ENCODE results near the gene HPS4. TPM values are rescaled to one million over a fixed set of nuclear protein-coding genes. Genes with fewer than 3 reads are reported as not detected.

The HPS4 gene
- total and polyA plus RNA-seq, 3 experiments from 2014 or later: 18.9 to 36.8 (median 36.7) TPM

DNA sequence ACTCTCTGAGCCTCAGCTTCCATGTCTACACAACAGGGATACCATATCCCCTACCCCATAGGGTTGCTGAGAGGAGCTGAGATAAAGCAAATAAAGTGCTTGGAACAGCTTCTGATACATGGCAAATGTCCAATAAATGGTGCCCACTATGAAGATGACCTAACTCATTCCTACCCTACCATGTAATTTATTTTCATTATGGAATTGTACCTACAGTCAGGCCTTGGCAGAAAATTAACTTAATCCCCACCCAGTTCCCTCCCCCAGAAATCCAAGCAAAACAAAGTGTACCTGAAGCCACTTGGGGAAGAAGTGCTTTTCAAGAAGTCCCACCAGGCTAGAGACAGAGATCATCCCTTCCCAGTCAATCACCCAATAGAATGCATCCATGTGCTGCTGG, 10.9 kb upstream of the HPS4 start:
- POLR2A ChIA-PET: interaction anchor here (2.0 kb wide), 1 partner anchor 10 kb away, joined by 13 read pairs; the partner anchor contains the start of genes HPS4 and SRRD
- H3K27me3 ChIP-seq (ENCODE audit: insufficient read depth, low read length, poor library complexity, severe bottlenecking): no peaks in the 10 kb centered on the region
- Mint-ChIP-seq H3K27ac (peak overlapping the region in 3 of 8 donors; percentile 22 to 66 (median 52)), H3K36me3 (peaks cover 9 to 91% (median 21%) of the 10 kb centered on the region in 3 donors), H3K9me3 (no peaks in the 10 kb centered on the region), H3K27me3 (no peaks in the 10 kb centered on the region), H3K4me3 (no peak overlapping the region), H3K4me1 (peaks cover 0 to 6% (median 4%) of the 10 kb centered on the region in 3 donors)
- no peak for DNase-seq
- no peaks in the 10 kb centered on the region for H3K4me1 ChIP-seq (ENCODE audit: insufficient read depth, low read length)
- no peaks in the 10 kb centered on the region for H3K9me3 ChIP-seq (ENCODE audit: low read length)
- CTCF ChIA-PET: interaction anchor here (1.1 kb wide), 1 partner anchor 8 kb away, joined by 4 read pairs; no protein-coding TSS in a partner anchor
- no peak overlapping the region for H3K27ac ChIP-seq (ENCODE audit: low read depth, low read length)
- no peak overlapping the region for H3K4me3 ChIP-seq (ENCODE audit: low read length)
- H3K36me3 ChIP-seq (ENCODE audit: insufficient read depth, low read length): peaks cover 71% of the 10 kb centered on the region

DNA sequence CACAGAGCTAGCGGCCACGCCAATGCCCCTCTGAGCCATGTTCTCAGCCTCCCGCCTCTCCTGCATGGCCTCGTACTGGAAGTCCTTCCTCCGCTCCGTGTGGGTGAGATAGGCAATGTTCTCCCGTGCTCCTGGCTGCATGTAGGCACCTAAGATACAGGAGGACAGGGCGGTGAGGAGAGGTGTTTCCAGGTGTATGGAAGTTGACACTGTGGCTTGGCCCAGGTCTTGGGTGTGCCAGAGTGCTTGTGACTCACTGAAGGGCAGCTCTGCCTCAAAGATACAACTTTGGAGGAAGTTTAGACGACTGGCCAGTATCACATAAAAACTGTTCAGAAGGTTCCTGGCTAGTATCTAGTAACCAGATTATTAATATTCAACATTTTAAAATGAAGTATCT, 8.6 kb upstream of the HPS4 start:
- H3K36me3 ChIP-seq (ENCODE audit: insufficient read depth, low read length): peaks cover 75% of the 10 kb centered on the region
- no peak overlapping the region for H3K4me3 Mint-ChIP-seq
- no peak for DNase-seq
- H3K27ac ChIP-seq (ENCODE audit: low read depth, low read length): no peak overlapping the region
- no peaks in the 10 kb centered on the region for H3K27me3 Mint-ChIP-seq
- no peak overlapping the region for H3K4me3 ChIP-seq (ENCODE audit: low read length)
- H3K4me1 ChIP-seq (ENCODE audit: insufficient read depth, low read length): no peaks in the 10 kb centered on the region
- no peaks in the 10 kb centered on the region for H3K9me3 Mint-ChIP-seq
- no peaks in the 10 kb centered on the region for H3K27me3 ChIP-seq (ENCODE audit: insufficient read depth, low read length, poor library complexity, severe bottlenecking)
- H3K36me3 Mint-ChIP-seq: peaks cover 9 to 92% (median 22%) of the 10 kb centered on the region in 3 donors
- ChIA-PET CTCF (interaction anchor here (1.5 kb wide), 1 partner anchor 9 kb away, joined by 3 read pairs; the partner anchor contains the start of genes HPS4 and SRRD), POLR2A (interaction anchor here (0.6 to 0.7 kb wide), 2 partner anchors 8 to 35 kb away, joined by 3 to 6 read pairs; no protein-coding TSS in a partner anchor)
- H3K9me3 ChIP-seq (ENCODE audit: low read length): no peaks in the 10 kb centered on the region
- H3K4me1 Mint-ChIP-seq: peaks cover 0 to 3% (median 2%) of the 10 kb centered on the region in 3 donors
- peak overlapping the region in 1 of 8 donors; percentile 79 for H3K27ac Mint-ChIP-seq

DNA sequence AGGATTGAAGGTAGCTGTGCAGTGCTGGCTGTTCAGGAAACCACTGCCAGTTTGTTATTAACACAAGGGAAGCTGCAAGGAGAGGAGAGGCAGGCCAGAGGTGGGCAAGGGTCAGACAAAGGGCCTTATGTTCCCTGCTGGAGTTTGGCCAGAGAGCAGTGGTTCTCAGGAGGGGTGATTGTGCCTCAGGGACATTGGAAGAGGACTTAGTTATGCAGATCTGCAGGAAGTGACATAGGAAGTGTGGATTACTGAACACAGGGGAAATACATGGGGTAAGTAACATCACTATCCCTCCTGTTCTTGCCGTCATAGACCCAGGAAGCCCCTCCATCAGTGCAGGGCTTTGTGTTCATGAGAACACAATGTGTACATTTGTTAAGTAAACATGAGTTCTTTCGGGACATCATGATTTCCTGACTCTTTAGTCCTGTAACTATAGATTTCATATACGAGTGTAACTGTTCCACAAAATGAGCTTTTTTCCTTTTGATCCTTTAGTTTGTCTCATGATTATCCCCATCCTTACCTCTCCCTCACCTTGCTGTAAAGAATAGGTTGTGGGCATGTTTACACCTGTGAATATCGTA, 6.0 kb upstream of the HPS4 start:
- Mint-ChIP-seq H3K27me3 (no peaks in the 10 kb centered on the region), H3K27ac (peak overlapping the region in 5 of 8 donors; percentile 27 to 73 (median 66)), H3K4me1 (peaks cover 15 to 22% (median 20%) of the 10 kb centered on the region in 3 donors), H3K4me3 (no peak overlapping the region), H3K9me3 (no peaks in the 10 kb centered on the region), H3K36me3 (peaks cover 5 to 78% (median 15%) of the 10 kb centered on the region in 3 donors)
- Histone ChIP-seq H3K4me3 (ENCODE audit: low read length) (no peak overlapping the region), H3K36me3 (ENCODE audit: insufficient read depth, low read length) (peaks cover 54% of the 10 kb centered on the region), H3K4me1 (ENCODE audit: insufficient read depth, low read length) (peaks cover 6% of the 10 kb centered on the region), H3K27me3 (ENCODE audit: insufficient read depth, low read length, poor library complexity, severe bottlenecking) (no peaks in the 10 kb centered on the region), H3K27ac (ENCODE audit: low read depth, low read length) (no peak overlapping the region), H3K9me3 (ENCODE audit: low read length) (no peaks in the 10 kb centered on the region)
- no peak for DNase-seq
- ChIA-PET POLR2A (interaction anchor here (1.0 kb wide), 1 partner anchor 12 kb away, joined by 3 read pairs; no protein-coding TSS in a partner anchor), CTCF (no interaction called here)

DNA sequence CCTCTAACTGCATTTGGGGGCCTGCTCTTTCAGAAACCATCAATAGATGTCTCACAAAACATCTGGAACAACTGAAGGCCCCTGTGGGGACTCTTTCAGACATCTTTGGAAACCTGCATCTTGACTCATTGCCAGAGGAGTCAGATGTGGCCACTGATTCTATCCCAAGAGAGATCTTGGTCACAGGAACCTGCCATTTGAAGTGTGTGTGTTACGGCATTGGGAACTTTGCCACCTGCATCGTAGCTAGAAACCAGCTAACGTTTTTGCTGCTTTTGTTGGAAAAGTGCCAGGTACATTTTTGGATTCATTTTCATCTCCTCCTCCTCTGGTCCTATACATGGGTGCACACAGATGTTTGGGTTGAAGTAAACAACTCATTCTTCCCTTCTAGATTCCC, 4.4 kb upstream of the HPS4 start:
- H3K36me3 Mint-ChIP-seq: peaks cover 3 to 72% (median 13%) of the 10 kb centered on the region in 3 donors
- CTCF ChIA-PET: no interaction called here
- DNase-seq: no peak
- Histone ChIP-seq H3K9me3 (ENCODE audit: low read length) (no peaks in the 10 kb centered on the region), H3K27ac (ENCODE audit: low read depth, low read length) (no peak overlapping the region), H3K4me3 (ENCODE audit: low read length) (no peak overlapping the region), H3K4me1 (ENCODE audit: insufficient read depth, low read length) (peaks cover 14% of the 10 kb centered on the region), H3K36me3 (ENCODE audit: insufficient read depth, low read length) (peaks cover 41% of the 10 kb centered on the region), H3K27me3 (ENCODE audit: insufficient read depth, low read length, poor library complexity, severe bottlenecking) (no peaks in the 10 kb centered on the region)
- peak overlapping the region in 3 of 8 donors; percentile 26 to 76 (median 73) for H3K27ac Mint-ChIP-seq
- H3K9me3 Mint-ChIP-seq: no peaks in the 10 kb centered on the region
- POLR2A ChIA-PET: no interaction called here
- no peaks in the 10 kb centered on the region for H3K27me3 Mint-ChIP-seq
- H3K4me3 Mint-ChIP-seq: no peak overlapping the region
- peaks cover 25 to 33% (median 30%) of the 10 kb centered on the region in 3 donors for H3K4me1 Mint-ChIP-seq

DNA sequence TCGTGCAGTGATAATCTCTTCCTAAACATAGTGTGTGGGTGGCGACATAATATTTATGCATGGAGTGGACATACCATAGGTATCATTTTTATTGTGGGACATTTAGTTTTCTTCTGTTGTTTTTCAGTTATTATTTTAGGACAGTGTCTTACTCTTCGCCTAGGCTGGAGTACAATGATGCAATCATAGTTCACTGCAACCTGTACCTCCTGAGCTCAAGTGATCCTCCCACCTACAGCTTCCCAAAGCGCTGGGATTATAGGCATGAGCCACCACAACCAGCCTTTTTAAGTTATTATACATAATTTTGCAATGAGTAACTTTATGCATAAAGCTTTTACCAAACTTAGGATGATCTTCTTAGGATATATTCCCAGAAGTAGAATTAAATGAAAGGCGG, 2.8 kb upstream of the HPS4 start:
- Mint-ChIP-seq H3K27me3 (no peaks in the 10 kb centered on the region), H3K27ac (peak overlapping the region in 6 of 8 donors; percentile 33 to 97 (median 80))
- POLR2A ChIA-PET: no interaction called here

DNA sequence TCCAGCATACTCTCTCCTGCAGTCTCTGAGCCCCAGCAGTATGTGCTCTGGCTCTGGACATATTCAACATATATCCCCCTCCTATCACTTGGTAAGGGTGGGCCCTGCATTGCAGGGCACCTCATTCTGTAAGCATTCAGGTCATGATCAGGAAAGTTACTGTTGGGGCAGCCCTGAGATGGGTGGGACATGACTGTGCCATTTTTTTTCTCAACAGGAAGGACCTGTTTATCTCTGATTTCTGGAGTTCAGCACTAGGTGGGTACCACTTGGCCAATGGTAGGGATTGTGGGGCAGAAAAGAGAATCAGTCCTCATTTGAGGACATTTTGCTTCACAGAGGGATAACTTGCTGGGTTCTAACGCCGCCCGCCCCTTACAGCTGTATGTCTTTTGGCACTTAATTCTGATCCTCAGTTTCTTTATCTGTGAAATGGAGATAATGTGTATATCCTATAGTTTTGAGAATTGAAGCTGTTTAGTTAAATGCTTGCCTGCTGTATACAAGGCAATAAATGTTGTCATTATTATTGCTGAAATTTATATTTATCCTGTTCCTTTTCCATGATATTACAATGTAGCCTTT, 2.3 kb upstream of the HPS4 start:
- no peak for DNase-seq
- peaks cover 22% of the 10 kb centered on the region for H3K36me3 ChIP-seq (ENCODE audit: insufficient read depth, low read length)
- H3K27ac ChIP-seq (ENCODE audit: low read depth, low read length): no peak overlapping the region
- no peaks in the 10 kb centered on the region for H3K27me3 ChIP-seq (ENCODE audit: insufficient read depth, low read length, poor library complexity, severe bottlenecking)
- POLR2A ChIA-PET: no interaction called here
- CTCF ChIA-PET: interaction anchor here (1.4 kb wide), 1 partner anchor 27 kb away, joined by 3 read pairs; no protein-coding TSS in a partner anchor
- H3K4me3 ChIP-seq (ENCODE audit: low read length): no peak overlapping the region
- peak overlapping the region; percentile 64 to 99 (median 94) for H3K27ac Mint-ChIP-seq
- no peaks in the 10 kb centered on the region for H3K27me3 Mint-ChIP-seq
- peaks cover 35% of the 10 kb centered on the region for H3K4me1 ChIP-seq (ENCODE audit: insufficient read depth, low read length)
- no peaks in the 10 kb centered on the region for H3K9me3 ChIP-seq (ENCODE audit: low read length)
- peaks cover 2 to 58% (median 14%) of the 10 kb centered on the region in 3 donors for H3K36me3 Mint-ChIP-seq
- H3K4me1 Mint-ChIP-seq: peaks cover 46 to 54% (median 51%) of the 10 kb centered on the region in 3 donors
- peak overlapping the region in 5 of 7 donors; percentile 4 to 93 (median 88) for H3K4me3 Mint-ChIP-seq
- H3K9me3 Mint-ChIP-seq: no peaks in the 10 kb centered on the region

More for the DNA sequence above, 2.8 kb upstream of the HPS4 start:
- Mint-ChIP-seq H3K4me3 (peak overlapping the region in 2 of 7 donors; percentile 4 to 88), H3K9me3 (no peaks in the 10 kb centered on the region), H3K4me1 (peaks cover 41 to 49% (median 46%) of the 10 kb centered on the region in 3 donors), H3K36me3 (peaks cover 3 to 60% (median 13%) of the 10 kb centered on the region in 3 donors)
- Histone ChIP-seq H3K4me1 (ENCODE audit: insufficient read depth, low read length) (peaks cover 30% of the 10 kb centered on the region), H3K27me3 (ENCODE audit: insufficient read depth, low read length, poor library complexity, severe bottlenecking) (no peaks in the 10 kb centered on the region), H3K27ac (ENCODE audit: low read depth, low read length) (no peak overlapping the region), H3K9me3 (ENCODE audit: low read length) (no peaks in the 10 kb centered on the region), H3K4me3 (ENCODE audit: low read length) (no peak overlapping the region), H3K36me3 (ENCODE audit: insufficient read depth, low read length) (peaks cover 27% of the 10 kb centered on the region)
- no peak for DNase-seq
- CTCF ChIA-PET: interaction anchor here (1.4 kb wide), 1 partner anchor 27 kb away, joined by 3 read pairs; no protein-coding TSS in a partner anchor

DNA sequence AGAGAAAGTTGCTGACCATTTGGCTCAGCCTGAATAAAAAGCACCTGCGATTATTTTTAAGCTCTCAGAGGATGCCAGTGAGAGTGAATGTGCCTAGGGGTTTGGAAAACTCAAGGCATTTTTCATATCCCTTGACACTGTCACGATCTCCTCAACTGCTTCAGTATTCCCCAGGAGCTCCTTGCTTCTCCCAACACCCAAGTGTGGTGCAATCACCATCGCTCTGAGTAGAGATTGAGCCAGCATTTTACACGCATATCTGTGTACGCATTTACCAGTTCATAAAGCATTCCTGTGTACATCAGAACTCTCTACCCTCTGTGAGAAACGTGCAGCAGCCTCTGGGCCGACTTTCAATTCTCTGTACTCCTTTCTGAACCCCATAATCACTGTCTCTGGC, 1.4 kb upstream of the HPS4 start:
- Mint-ChIP-seq H3K9me3 (no peaks in the 10 kb centered on the region), H3K27ac (peak overlapping the region; percentile 65 to 99 (median 96)), H3K27me3 (no peaks in the 10 kb centered on the region), H3K4me3 (peak overlapping the region; percentile 43 to 93 (median 86)), H3K36me3 (peaks cover 0 to 55% (median 11%) of the 10 kb centered on the region in 3 donors), H3K4me1 (peaks cover 52 to 62% (median 59%) of the 10 kb centered on the region in 3 donors)
- Histone ChIP-seq H3K4me3 (ENCODE audit: low read length) (no peak overlapping the region), H3K9me3 (ENCODE audit: low read length) (no peaks in the 10 kb centered on the region), H3K27ac (ENCODE audit: low read depth, low read length) (peak overlapping the region; percentile 93), H3K27me3 (ENCODE audit: insufficient read depth, low read length, poor library complexity, severe bottlenecking) (no peaks in the 10 kb centered on the region), H3K36me3 (ENCODE audit: insufficient read depth, low read length) (peaks cover 18% of the 10 kb centered on the region), H3K4me1 (ENCODE audit: insufficient read depth, low read length) (peaks cover 43% of the 10 kb centered on the region)
- ChIA-PET CTCF (interaction anchor here (0.9 to 1.8 kb wide), 2 partner anchors 18 to 189 kb away, joined by 3 to 9 read pairs; no protein-coding TSS in a partner anchor), POLR2A (interaction anchor here (0.7 to 3.9 kb wide), 5 partner anchors 9 to 188 kb away, joined by 3 to 34 read pairs (median 13); partner anchors contain the start of genes ASPHD2 and TFIP11)
- no peak for DNase-seq

Measured in CD8-positive, alpha-beta memory T cell (primary cell).